ENCODE data around the gene HTRA2.

DNA sequence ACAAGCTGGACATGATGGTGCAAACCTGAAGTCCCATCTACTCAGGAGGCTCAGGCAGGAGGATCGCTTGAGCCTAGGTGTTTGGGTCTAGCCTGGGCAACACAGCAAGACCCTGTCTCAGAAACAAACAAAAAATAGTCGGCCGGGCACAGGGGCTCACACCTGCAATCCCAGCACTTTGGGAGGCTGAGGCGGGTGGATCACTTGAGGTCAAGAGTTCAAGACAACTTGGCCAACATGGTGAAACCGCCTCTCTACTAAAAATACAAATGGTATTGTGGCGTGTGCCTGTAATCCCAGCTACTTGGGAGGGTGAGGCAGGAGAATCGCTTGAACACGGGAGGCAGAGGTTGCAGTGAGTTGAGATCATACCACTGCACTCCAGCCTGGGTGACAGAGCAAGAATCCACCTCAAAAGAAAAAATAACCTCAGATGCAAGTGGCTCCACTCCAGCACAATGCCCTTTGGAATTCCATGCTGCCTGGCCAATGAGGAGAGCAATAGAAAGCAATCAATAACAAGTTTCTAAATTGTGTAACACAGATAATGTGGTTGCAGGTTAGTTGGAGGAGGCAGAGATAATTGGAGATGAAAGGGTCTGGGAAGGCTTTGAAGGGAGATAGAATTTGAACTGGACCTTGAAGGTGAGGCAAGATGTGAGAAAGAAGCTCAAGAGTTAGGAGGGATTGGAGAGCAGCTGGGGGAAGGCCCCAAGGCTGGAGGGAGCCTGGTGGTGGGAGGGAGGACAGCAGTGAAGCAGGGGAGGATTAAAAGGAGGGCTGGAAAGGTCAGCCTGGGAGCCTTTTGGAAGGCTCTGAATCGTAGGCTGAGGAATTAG lies 40.9 kb upstream of the HTRA2 start:
- TF ChIP-seq ZNF274 (IDR thresholded peaks at IDR 0.05; ENCODE audit: low read depth, low read length), result no peak
- TF ChIP-seq SUZ12 (IDR thresholded peaks at IDR 0.05; ENCODE audit: extremely low read depth, insufficient read depth, insufficient read length), result no peak
- no peak for TF ChIP-seq YY1 (IDR thresholded peaks at IDR 0.05; ENCODE audit: insufficient read depth, insufficient read length)

Measured in NT2/D1 (cell line).